HS-27A (cell line): ENCODE results near the gene CNP.

ENCODE experiments used
- DNase-seq: peaks from one replicate; pipeline ENCODE4 v3.0.0-alpha.2; 2012; ENCODE audit warnings: low read depth, missing footprints

Gene CNP

DNA sequence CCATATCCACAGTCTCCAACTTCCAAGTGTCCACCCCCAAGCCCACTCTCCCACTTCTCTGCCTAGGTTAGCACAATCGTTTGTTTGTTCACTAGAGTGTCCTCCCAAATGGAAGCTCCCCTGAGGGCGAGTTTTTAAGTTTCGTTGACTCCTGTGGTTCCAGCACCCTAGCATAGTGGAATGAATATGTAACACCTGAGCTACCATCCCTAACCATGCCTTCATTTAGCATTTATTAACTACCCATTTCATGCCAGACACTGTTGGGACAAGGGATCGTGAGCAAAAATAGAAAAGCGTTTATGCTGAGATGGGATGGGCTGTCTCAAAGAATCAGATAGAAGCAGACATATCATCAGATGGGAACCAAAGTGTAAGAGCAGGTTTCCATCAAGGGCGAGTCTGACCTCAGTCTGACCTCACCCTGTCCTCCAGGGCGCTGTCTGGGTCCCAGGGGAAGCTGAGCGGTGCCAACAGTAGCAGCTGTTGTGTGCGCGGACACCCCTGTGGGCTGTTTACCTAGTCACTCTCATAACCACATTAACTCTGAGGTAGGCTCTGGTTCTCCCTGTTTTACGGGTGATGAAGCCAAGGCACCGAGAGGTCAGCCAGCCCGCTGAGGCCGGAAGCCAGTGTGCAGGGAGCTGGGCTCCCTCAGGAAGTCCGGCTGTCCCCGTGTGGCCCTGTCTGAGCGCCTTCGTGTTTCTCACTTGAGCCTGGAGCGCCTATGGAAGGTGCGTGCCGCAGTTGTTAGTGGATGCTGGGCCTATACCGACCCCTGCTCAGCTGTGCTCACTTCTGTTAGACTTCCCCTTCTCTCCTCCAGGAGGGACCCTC lies 6.2 kb downstream of the CNP start:
- no peak for DNase-seq

DNA sequence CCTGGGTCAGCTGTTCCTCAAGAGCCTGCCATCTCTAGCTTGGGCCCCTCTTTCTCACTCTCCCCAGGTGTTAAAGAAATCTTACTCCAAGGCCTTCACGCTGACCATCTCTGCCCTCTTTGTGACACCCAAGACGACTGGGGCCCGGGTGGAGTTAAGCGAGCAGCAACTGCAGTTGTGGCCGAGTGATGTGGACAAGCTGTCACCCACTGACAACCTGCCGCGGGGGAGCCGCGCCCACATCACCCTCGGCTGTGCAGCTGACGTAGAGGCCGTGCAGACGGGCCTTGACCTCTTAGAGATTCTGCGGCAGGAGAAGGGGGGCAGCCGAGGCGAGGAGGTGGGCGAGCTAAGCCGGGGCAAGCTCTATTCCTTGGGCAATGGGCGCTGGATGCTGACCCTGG lies 6.8 kb downstream of the CNP start:
- DNase-seq = no peak

DNA sequence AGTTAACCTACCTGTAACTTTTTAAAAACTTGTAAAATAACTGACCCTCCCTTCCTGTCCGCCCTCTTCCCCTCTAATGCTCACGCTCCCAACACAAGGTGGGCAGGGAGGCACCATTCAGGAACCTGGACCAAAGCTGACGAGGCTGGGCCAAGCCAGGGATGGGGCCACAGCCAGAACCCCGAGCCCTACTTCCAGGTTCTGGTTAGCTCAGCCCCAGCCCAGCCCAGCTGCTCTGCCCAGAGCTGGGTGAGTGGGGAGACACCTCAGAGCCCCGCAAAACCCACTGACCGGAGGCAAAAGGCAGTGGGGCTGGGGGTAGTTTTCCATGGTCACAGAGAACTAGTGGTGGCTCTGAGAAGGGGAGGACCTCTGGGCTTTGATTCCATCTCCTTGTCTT lies 7.4 kb downstream of the CNP start:
- DNase-seq = no peak

DNA sequence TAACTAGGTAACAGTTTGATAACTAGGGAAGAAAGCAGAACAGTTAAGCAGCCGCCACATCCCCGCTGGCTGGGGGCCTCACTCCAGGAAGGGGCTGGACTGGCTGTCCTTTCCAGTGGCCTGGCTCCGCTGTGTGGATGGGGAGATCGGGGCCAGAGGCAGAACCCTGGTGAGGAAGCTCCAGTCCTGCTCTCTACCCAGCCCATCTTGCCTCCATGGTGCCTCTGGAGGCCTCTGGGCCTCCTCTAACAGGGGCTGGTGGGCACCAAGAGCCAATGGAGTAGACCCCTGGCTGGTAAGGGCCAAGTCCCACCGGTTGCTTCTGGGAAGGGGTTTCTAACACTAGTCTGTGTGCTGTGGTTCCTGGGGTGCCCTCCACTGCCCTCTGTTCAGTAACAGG lies 8.1 kb downstream of the CNP start:
- DNase-seq = no peak

DNA sequence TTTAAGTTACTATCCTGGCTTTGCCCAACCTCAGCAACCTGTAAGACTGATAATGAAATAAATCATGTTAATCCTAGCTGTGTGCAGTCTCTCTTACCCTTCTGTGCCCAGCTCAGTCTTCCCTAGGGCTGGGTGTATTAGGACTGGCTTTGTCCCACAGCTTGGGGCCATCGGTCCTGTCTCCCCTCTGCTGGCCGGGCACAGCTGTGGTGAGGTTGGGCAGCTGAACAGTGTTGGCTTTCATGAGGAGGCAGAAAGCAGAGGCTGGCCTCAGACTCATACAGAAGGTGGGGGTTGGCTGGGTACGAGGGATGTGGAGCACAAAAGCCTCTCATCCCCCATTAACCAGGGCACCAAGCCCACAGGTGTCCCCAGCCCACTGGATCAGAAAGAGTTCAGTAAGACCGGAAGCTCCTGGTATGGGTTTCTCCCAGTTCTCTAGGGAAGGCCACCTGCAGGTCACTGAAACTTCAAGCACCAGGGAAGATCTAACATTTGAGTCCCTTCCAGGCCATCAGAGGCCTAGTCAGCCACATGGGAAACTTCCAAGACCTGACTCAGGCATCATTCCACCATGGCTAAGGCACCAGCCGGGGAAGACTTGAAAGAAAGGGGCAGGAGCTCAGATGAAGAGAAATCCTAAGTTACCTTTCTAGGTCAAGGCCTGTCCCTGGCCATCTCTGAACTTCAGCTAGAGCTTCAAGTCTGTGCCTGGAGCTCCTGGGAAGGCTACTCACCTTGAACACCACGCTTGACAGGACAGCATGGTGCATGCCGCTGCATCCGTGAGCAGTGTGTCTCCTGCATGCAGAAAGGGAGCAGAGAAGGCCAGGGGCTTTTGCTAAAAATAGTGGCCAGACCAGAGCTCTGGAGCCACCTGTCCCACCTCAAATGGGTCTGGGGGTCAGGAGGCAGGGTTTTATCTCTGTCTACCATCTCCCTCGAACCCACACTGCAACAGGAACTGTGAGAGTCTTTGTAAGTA lies 8.8 kb downstream of the CNP start:
- no peak for DNase-seq

DNA sequence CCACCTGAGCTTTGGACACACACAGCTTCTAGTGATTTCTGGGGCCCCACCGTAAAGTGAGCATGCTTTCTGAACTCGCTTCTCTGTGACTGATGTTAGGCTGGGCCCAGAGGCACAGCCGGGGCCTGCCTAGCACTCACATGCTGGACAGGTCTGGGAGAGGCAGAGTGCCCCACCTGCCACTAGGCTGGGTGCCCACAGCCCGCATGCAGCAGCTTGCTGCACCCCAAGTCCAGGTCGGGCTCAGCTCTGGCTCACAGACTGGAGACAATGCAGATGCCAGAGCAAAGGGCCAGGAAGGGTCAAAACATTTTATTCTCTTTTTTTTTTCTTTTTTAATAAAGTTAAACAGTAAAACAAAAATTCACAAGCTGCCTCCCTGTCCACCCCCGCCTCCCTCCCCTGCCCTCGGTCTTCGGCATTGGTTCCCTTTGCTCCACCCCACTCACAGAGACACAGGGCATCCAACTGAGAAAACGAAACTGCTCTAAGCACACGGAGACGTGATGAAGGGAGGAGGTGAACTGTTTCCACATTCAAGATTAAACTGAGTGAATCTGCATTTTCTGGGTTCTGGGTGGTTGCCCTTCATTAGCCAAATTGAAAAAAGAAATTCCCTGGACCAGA lies 9.7 kb downstream of the CNP start:
- DNase-seq = no peak

DNA sequence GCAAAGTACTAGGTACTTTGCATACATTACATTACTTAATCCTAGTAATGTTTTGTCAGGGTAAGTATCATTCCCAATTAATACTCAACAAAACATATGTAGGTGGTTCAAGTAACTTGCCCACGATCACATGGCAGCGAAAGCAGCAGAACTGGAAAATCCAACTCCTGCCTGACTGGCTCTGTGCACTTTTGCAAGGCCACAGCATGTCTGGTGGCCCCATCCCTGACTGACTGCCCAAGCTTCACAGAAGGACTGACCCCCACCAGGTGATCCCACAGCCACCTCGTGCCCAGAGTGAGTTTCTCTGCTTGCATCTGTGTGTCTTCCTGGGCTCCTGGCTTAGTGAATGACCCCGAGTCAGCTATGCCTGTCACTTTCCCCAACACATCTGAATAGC lies 11.4 kb downstream of the CNP start:
- no peak for DNase-seq

DNA sequence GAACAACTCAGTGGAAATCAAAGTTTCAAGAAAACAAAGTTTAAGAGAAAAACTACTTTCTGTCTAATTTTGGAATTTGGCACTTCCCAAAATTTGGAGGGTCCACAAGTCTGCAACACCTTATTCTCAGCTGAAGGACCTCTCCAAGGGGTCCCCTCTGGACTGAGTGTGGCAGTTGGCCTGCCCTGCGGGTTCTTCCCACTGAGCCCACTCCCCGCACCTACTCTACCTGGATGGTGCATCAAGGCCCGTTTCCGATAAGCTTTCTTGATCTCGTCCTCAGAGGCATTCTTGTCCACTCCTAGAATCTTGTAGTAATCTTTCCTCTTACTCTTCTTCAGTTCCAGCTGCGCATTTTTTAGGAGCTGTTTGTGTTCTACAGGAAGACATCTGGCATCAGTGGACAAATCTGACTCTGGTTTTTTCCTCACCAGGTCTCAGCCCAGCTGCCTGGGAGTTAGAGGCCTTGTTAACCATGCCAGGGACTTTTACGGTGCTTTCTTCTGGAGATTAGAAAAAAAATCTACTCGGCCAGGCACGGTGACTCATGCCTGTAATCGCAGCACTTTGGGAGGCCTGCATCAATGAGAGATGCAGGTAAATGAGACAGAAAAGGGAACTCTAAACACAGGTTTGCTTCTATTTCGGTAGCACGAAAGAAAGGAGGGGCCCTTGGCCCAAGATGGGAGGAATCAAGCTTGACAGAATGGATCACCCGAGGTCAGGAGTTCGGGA lies 15.6 kb downstream of the CNP start:
- DNase-seq = no peak

DNA sequence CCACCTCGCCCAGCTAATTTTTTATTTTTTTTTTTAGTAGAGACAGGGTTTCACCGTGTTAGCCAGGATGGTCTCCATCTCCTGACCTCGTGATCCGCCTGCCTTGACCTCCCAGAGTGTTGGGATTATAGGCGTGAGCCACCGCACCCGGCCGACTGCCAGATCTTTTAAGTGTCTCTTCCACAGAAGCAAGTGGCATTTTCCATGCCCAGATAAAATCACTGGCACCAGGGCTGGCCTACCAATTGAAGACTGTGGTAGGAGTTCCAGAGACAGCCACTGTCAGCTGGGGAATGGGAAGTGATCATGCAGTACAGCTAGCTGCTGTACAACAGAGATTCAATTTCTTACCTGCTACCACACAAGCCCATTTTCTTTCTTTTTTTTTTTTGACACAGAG lies 17.9 kb downstream of the CNP start:
- no peak for DNase-seq

DNA sequence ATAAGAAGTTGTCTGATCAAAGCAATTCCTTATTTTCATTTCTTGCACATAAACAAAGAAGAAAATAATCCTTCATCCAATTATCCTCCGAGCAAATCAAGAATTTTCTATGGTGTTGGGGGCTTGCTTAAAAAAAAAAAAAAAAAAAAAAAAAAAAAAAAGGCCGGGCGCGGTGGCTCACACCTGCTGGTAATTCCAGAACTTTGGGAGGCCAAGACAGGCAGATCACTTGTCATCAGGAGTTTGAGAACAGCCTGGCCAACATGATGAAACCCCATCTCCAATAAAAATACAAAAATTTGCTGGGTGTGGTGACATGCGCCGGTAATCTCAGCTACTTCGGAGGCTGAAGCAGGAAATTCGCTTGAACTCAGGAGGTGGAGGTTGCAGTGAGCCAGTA lies 19.3 kb downstream of the CNP start:
- DNase-seq = no peak

DNA sequence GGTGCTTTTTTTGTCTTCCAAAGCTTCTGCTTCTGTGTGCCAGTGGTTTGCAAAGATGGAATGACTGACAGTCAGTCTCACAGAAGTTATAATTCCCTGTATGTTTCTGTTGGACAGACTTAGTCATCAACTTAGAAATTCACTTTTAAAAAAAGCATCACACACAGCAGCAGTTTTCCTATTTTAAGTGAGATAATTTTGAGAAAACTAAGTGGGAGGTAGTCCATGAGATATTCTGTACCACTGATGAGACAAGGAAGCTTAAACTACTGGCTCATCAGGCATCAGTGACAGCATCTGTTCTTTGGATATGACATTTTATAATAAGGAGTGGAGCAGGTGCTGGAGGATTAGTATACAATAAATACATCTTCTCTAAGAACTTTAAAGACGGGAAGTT lies 20.0 kb downstream of the CNP start:
- no peak for DNase-seq

DNA sequence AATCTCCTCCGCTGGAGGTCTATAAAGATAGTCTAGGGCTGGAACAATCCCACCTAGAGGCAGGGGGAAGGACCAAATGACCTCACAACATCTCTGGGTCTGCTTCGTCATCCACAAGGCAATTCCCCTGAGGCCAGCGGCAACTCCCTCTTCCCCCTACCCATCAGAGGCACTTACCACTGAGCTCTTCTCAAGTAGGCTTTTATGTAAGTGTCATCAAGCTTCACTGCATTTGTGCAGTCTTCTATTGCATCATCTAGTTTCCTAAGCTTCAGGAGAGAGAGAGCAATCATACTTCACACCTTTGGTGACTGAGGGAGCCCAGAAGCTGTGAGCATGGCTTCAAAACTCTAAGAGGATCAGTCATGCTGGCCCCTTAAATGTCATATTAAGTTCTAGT lies 21.0 kb downstream of the CNP start:
- no peak for DNase-seq

DNA sequence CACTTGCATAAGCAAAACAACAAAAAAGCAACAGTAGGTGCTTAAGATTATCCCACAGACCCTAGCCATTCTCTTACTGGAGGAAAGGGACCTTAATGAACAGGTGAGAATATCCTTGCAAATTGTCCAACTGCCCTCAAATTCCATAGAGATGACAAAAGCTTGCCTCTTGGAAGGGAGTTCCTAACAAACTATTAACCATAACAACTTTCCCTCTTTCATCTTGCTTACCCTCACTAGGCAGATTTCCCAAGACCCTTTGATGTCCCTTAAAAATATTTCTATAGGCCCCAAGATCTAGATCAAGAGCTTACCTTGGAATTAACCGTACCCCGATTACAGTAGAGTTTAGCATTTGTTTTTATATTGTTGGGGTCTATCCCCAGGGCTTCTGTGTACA lies 21.8 kb downstream of the CNP start:
- DNase-seq = no peak

DNA sequence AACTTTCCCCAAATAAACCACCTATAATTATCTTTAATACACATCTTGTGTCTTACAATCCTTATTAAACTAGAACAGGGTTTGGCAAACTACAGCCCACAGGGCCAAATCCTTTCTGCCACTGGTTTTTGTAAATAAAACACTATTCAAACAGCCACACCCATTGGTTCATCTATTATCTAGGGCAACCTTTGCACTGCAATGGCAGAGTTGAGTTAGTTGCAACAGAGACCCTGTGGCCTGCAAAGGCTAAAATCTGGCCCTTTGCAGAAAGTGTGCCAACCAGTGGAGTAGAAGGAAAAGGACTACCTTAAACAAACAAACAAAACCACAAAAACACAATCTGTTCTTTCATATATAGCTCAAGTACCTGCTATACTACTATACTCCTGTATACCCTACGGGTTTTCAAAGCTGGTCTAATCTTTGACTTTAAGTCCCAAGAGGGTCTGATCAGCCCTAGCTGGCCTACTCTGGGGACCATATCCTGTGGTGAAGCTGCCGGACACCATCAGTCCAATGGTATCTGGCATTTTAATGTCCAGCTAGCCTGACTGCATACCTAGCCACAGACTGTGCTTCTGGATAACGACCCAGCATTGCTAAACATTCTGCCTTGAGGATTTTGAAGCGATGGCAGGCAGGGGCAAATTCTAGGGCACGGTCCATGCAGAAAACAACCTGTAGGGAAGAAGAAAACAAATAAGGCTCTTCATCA lies 23.3 kb downstream of the CNP start:
- no peak for DNase-seq

DNA sequence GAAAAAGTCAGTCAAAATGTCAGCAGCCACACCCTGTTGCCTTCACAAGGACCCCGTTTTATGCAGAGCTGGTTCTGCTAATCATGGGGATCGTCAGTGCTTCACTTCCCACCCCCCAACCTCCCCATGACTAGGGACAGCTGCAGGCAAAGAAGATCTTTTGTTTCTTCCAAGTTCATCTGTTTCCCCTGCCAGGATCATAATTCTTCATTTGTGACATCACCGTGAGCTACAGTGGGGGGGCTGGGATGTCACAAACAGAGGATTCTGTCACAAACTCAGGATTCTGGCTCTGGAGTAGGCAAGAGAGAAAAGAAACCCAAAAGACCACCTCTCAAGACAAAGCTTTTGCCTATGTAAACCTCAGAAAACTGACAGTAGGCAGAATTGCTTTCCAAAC lies 26.0 kb downstream of the CNP start:
- no peak for DNase-seq

DNA sequence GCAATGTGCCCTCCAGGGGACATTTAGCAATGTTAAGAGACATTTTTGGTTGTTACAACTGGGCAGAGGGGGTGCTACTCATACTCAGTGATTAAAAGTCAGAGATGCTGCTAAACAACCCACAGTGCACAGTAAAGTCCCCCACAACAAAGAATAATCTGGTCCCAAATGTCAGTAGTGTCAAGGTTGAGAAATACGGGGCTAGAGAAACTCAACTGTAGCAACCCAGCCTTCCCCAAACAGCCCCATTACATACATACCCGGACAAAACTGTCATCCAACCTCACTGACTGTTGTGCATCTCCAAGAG lies 30.2 kb downstream of the CNP start:
- DNase-seq = no peak

DNA sequence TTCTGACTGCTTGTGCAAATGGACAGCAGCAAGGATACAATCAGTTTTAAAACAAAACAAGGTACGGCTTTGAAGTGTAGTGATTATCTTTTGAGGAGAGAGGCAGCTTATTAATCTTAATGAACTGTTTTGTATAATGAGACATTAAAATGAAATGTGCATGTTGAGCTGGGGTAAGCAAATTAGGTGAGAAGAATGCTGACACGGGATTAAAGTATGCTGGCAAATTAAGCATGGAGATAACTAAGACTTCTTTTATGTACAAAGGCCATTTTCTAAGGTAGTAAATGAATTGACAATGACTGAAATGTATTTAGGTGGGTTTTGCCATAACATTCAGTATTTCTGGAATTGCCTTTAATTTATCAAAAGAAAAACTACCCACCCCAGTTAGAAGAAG lies 31.9 kb downstream of the CNP start:
- DNase-seq = no peak

DNA sequence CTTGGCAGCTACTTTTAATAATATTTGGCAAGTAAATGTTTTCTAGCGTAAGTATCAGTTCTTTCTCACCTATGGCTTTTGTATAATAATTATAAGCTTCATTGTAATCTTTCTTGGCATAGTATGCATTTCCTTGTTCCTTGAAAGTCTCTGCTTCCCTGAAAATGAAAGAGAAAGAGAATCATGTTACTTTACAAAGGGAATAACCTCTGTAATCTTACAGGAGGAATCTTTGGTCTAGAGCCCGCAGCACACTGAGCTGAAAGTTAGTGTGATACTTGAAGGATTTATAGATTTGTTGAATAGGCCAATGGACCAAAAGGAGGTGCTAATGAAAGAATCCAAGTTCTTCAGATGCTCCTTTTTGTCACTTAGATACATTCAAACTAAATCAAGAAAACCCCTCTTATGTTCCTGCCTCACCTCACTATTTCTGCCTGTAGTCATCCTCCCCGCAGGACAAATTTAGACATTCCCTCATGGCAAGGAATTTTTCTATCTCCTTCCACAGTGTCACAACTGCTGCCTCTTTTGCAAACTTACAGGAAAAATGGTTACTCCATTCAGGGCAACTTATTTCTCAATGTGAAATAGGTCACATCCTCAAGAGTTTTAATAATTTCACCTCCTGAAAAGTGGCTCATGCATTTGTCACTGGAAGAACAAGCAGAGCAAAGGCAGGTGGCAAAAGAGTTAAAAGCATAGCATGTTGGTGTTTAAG lies 34.0 kb downstream of the CNP start:
- no peak for DNase-seq

DNA sequence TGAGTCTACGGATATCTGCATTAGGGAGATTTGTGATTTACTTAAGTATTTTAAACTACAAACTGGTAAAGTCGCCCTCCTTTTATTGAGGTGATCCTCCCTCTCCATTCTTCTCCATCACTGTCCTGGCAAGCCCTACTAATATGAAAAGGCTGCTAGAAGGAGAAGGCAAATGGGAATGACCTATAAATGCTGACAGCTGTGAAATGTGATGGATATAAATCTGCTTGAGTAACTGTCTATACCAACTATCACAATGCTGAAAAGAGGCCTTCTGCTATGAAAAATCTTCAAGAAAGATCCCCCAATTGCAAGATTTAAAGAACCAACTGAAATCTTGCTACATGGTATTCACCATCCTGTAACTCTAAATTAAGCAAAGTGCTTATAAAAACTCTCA lies 35.1 kb downstream of the CNP start:
- DNase-seq = no peak

DNA sequence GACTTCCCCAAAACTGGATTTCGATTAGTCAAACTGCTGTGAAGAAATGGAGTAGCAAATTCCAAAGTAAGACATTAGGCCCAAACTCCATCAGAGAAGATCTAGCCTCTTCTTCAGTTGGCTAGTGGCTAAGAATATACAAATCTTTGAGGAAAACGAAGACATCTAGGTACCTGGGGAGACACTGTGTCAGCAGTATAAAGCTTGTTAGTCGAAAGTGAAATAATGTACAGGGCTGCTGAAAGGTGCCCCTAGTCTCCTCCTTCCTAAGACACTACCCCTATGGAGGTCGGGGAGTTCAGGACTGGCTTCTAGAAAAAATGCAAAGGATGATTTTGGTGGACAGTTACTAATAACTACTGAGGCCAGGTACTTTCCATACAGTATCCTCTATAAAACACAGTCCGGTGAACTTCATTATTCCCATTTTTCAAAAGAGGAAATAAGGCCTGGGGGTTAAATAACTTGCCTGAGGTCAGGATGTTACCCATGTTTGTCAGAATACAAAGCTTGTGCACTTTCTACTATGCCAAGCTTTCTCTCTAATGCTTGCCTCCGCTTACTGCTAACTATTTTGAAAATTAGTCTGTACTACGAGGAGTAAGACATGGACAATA lies 35.7 kb downstream of the CNP start:
- no peak for DNase-seq
